ENCODE results near the gene KLHL41. TPM values are rescaled to one million over a fixed set of nuclear protein-coding genes. Genes with fewer than 3 reads are reported as not detected.

Gene KLHL41
- polyA plus RNA-seq, 1 donor from 2014 or later, result 2.3 TPM

DNA sequence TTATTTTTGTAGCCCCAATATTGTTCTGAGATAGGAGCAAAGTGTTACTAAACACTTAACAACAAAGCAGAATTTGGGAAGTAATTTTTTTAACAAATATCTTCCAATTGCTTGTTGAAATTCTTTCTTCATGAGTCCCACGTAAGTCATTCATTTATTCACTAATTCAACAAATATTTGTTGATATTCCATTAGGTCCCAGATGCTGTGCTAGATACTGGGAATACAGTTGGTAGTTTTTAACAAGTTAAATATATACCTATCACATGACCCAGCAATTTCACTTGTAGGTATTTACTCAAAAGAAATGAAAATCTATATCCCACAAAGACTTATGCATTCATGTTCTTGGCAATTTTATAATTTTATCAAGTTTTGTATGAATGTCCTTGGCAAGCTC, 37.3 kb upstream of the KLHL41 start:
- no peaks in the 10 kb centered on the region for H3K36me3 ChIP-seq (ENCODE audit: insufficient read depth, low read length)
- H3K79me2 ChIP-seq (replicated peaks; ENCODE audit: insufficient read depth, low read length), result no peaks in the 10 kb centered on the region
- no peaks in the 10 kb centered on the region for H3F3A ChIP-seq (ENCODE audit: insufficient read depth, low read length, poor library complexity, severe bottlenecking)
- TF ChIP-seq, protein P1, sequence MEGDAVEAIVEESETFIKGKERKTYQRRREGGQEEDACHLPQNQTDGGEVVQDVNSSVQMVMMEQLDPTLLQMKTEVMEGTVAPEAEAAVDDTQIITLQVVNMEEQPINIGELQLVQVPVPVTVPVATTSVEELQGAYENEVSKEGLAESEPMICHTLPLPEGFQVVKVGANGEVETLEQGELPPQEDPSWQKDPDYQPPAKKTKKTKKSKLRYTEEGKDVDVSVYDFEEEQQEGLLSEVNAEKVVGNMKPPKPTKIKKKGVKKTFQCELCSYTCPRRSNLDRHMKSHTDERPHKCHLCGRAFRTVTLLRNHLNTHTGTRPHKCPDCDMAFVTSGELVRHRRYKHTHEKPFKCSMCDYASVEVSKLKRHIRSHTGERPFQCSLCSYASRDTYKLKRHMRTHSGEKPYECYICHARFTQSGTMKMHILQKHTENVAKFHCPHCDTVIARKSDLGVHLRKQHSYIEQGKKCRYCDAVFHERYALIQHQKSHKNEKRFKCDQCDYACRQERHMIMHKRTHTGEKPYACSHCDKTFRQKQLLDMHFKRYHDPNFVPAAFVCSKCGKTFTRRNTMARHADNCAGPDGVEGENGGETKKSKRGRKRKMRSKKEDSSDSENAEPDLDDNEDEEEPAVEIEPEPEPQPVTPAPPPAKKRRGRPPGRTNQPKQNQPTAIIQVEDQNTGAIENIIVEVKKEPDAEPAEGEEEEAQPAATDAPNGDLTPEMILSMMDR (IDR thresholded peaks at IDR 0.05; ENCODE audit: poor library complexity, severe bottlenecking), result no peak
- TF ChIP-seq TAF1 (IDR thresholded peaks at IDR 0.05; ENCODE audit: low read depth) (no peak), POLR2AphosphoS5 (IDR thresholded peaks at IDR 0.05) (no peak), EZH2 (IDR thresholded peaks at IDR 0.05; ENCODE audit: borderline replicate concordance, insufficient read depth, low read length, poor library complexity, severe bottlenecking) (no peak), EP300 (conservative IDR thresholded peaks at IDR 0.05; ENCODE audit: poor library complexity, severe bottlenecking) (no peak), RAD21 (conservative IDR thresholded peaks at IDR 0.05) (no peak), SMC3 (conservative IDR thresholded peaks at IDR 0.05; ENCODE audit: poor library complexity) (no peak), REST (IDR thresholded peaks at IDR 0.05; ENCODE audit: borderline replicate concordance) (no peak), MXI1 (conservative IDR thresholded peaks at IDR 0.05; ENCODE audit: poor library complexity, severe bottlenecking) (no peak)
- H2AFZ ChIP-seq (ENCODE audit: low read depth, low read length), result no peak overlapping the region
- H3K27ac ChIP-seq (ENCODE audit: low read length), result no peak overlapping the region
- H3K9ac ChIP-seq (ENCODE audit: low read length), result no peak overlapping the region
- H3K4me3 ChIP-seq (ENCODE audit: low read length), result no peak overlapping the region
- H3K27me3 ChIP-seq (ENCODE audit: insufficient read depth, low read depth, low read length), result no peaks in the 10 kb centered on the region
- no peaks in the 10 kb centered on the region for H4K20me1 ChIP-seq (ENCODE audit: insufficient read depth)
- no peaks in the 10 kb centered on the region for H3K9me2 ChIP-seq (ENCODE audit: insufficient read depth, low read length)
- no peak overlapping the region for H3K4me2 ChIP-seq (ENCODE audit: low read length)
- no peaks in the 10 kb centered on the region for H3K9me3 ChIP-seq (ENCODE audit: low read length)

DNA sequence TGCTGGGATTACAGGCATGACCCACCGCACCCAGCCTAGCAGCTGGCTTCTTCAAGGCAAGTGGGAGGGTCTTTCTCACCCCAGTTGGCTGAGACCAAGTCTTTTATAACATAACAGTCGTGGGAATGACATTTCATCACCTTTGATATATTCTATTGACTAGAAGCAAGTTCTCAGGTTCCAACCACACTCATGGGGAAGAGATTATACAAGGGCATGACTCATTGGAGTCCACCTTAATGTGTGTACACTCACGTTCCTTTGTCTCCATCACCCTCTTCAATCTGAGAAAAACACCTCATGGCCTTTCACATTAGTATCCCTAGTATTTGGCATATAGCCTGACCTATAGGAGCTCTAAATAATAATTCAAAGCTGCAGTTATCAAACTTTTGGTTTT, 33.0 kb upstream of the KLHL41 start:
- no peaks in the 10 kb centered on the region for H3K9me3 ChIP-seq (ENCODE audit: low read length)
- no peak overlapping the region for H3K4me3 ChIP-seq (ENCODE audit: low read length)
- no peaks in the 10 kb centered on the region for H3K36me3 ChIP-seq (ENCODE audit: insufficient read depth, low read length)
- H3K9ac ChIP-seq (ENCODE audit: low read length), result no peak overlapping the region
- H3K27ac ChIP-seq (ENCODE audit: low read length), result no peak overlapping the region
- TF ChIP-seq SMC3 (conservative IDR thresholded peaks at IDR 0.05; ENCODE audit: poor library complexity), result no peak
- no peak for TF ChIP-seq RAD21 (conservative IDR thresholded peaks at IDR 0.05)
- no peak for TF ChIP-seq POLR2AphosphoS5 (IDR thresholded peaks at IDR 0.05)
- no peak for TF ChIP-seq MXI1 (conservative IDR thresholded peaks at IDR 0.05; ENCODE audit: poor library complexity, severe bottlenecking)
- no peak for TF ChIP-seq EP300 (conservative IDR thresholded peaks at IDR 0.05; ENCODE audit: poor library complexity, severe bottlenecking)
- no peak for TF ChIP-seq EZH2 (IDR thresholded peaks at IDR 0.05; ENCODE audit: borderline replicate concordance, insufficient read depth, low read length, poor library complexity, severe bottlenecking)
- TF ChIP-seq, protein P1 (IDR thresholded peaks at IDR 0.05; ENCODE audit: poor library complexity, severe bottlenecking), result no peak
- no peaks in the 10 kb centered on the region for H3K79me2 ChIP-seq (replicated peaks; ENCODE audit: insufficient read depth, low read length)
- H2AFZ ChIP-seq (ENCODE audit: low read depth, low read length), result no peak overlapping the region
- no peaks in the 10 kb centered on the region for H3K27me3 ChIP-seq (ENCODE audit: insufficient read depth, low read depth, low read length)
- H3F3A ChIP-seq (ENCODE audit: insufficient read depth, low read length, poor library complexity, severe bottlenecking), result no peaks in the 10 kb centered on the region
- no peak overlapping the region for H3K4me2 ChIP-seq (ENCODE audit: low read length)
- no peaks in the 10 kb centered on the region for H4K20me1 ChIP-seq (ENCODE audit: insufficient read depth)
- no peaks in the 10 kb centered on the region for H3K9me2 ChIP-seq (ENCODE audit: insufficient read depth, low read length)
